B cell (primary cell): Measurements from ENCODE around the gene SCFD2. TPM values are rescaled to one million over a fixed set of nuclear protein-coding genes. Genes with fewer than 3 reads are reported as not detected.

ENCODE experiments used
- ATAC-seq: fragments of 200-7000 bp; cut with Tn5 transposase; one replicate; pipeline ENCODE4 v1.10.0; 2021; ENCODE audit warnings: low read depth, mild to moderate bottlenecking, moderate number of reproducible peaks, moderate library complexity
- CTCF ChIA-PET: fragments of 350-600 bp; sonication (Branson Sonifier 250); formaldehyde crosslinking; loops from one replicate; lab custom pipeline; 2021; ENCODE audit warnings: antibody characterized with exemption, inconsistent platforms; lab: Charles Lee
- POLR2A ChIA-PET: fragments of 350-600 bp; sonication (Branson Sonifier 250); formaldehyde crosslinking; loops from one replicate; lab custom pipeline; 2021; ENCODE audit warnings: antibody characterized with exemption; lab: Charles Lee
- DNase-seq: peaks from one replicate; pipeline ENCODE4 v3.0.0; 2013
- H2AFZ ChIP-seq: 2 replicates; pipeline ENCODE4 v1.6.1; 2012; ENCODE audit warnings: mild to moderate bottlenecking, low read depth, low read length; ENCODE audit not compliant: insufficient read depth, poor library complexity, severe bottlenecking
- H3K27ac ChIP-seq, 2 donors: 1 replicate in 1 of 2; 2 replicates in 1 of 2; pipeline ENCODE4 v1.5.1; 2012 to 2013; ENCODE audit warnings: low read length in 2 of 2, mild to moderate bottlenecking in 2 of 2, moderate library complexity in 1 of 2
- H3K27me3 ChIP-seq, 4 experiments: fragments of 200-600 bp in 1 of 4; sonication (generic) in 1 of 4; replicated peaks in 1 of 4; 1 replicate in 2 of 4; 2 replicates in 2 of 4; pipeline versions ENCODE4 v1.6.1 to v1.7.0; 2013 to 2016; ENCODE audit warnings: low read length in 3 of 4, mild to moderate bottlenecking in 2 of 4, mixed read lengths in 1 of 4, moderate library complexity in 1 of 4; ENCODE audit not compliant: insufficient read depth in 4 of 4, control insufficient read depth in 3 of 4; ENCODE audit errors: control extremely low read depth in 1 of 4
- H3K36me3 ChIP-seq, 2 experiments: replicated peaks in 1 of 2; 1 replicate in 1 of 2; 2 replicates in 1 of 2; pipeline versions ENCODE4 v1.6.1 to v1.7.1; 2013; ENCODE audit warnings: low read length in 1 of 2; ENCODE audit not compliant: insufficient read depth in 2 of 2, control insufficient read depth in 1 of 2; ENCODE audit errors: control extremely low read depth in 1 of 2, extremely low read depth in 1 of 2
- H3K4me1 ChIP-seq, 2 donors: fragments of 200-600 bp in 1 of 2; sonication (generic) in 1 of 2; 1 replicate in 1 of 2; 2 replicates in 1 of 2; pipeline versions ENCODE4 v1.5.1 to v1.6.1; 2013 to 2017; ENCODE audit warnings: low read length in 2 of 2; ENCODE audit not compliant: control insufficient read depth in 2 of 2, insufficient read depth in 2 of 2
- H3K4me2 ChIP-seq: replicated peaks from 2 replicates; pipeline ENCODE3; 2012; ENCODE audit warnings: mild to moderate bottlenecking, low read depth, low read length; ENCODE audit not compliant: poor library complexity, severe bottlenecking
- H3K4me3 ChIP-seq, 5 experiments: fragments of 200-600 bp in 1 of 5; sonication (generic) in 1 of 5; 1 replicate in 3 of 5; 2 replicates in 2 of 5; pipeline versions ENCODE4 v1.5.1 to v1.7.0; 2011 to 2016; ENCODE audit warnings: low read length in 4 of 5, mild to moderate bottlenecking in 4 of 5, low read depth in 2 of 5, control low read depth in 1 of 5, moderate library complexity in 1 of 5; ENCODE audit not compliant: insufficient read depth in 1 of 5; ENCODE audit errors: control extremely low read depth in 1 of 5, extremely low read depth in 1 of 5
- H3K79me2 ChIP-seq: fragments of 200-600 bp; sonication (generic); one replicate; pipeline ENCODE4 v1.6.0; 2016; ENCODE audit warnings: low read length; ENCODE audit not compliant: control insufficient read depth, insufficient read depth
- H3K9ac ChIP-seq: fragments of 200-600 bp; sonication (generic); 2 replicates; pipeline ENCODE4 v1.6.1; 2017; ENCODE audit warnings: mild to moderate bottlenecking, low read length, moderate library complexity
- H3K9me3 ChIP-seq, 3 donors: one replicate each; pipeline versions ENCODE4 v1.6.1 to v1.7.1; 2013; ENCODE audit warnings: low read length in 2 of 3; ENCODE audit not compliant: control insufficient read depth in 2 of 3, insufficient read depth in 1 of 3; ENCODE audit errors: control extremely low read depth in 1 of 3
- H4K20me1 ChIP-seq: 2 replicates; pipeline ENCODE4 v1.6.0; 2012; ENCODE audit warnings: mild to moderate bottlenecking, low read length; ENCODE audit not compliant: insufficient read depth, control insufficient read depth, poor library complexity, severe bottlenecking
- H3K27ac Mint-ChIP-seq: one replicate; pipeline ENCODE4 v1.8.0; 2021; ENCODE audit warnings: mixed read lengths
- H3K27me3 Mint-ChIP-seq: one replicate; pipeline ENCODE4 v1.8.0; 2021; ENCODE audit warnings: mixed read lengths
- H3K4me1 Mint-ChIP-seq: one replicate; pipeline ENCODE4 v1.8.0; 2021; ENCODE audit warnings: mixed read lengths
- H3K4me3 Mint-ChIP-seq: one replicate; pipeline ENCODE4 v1.8.0; 2021; ENCODE audit warnings: mixed read lengths
- H3K9me3 Mint-ChIP-seq: one replicate; pipeline ENCODE4 v1.8.0; 2022; ENCODE audit warnings: mixed read lengths; ENCODE audit not compliant: insufficient read depth
- EZH2 ChIP-seq: IDR thresholded peaks from 2 replicates; pipeline ENCODE4 v1.6.1; 2012; ENCODE audit warnings: borderline replicate concordance, low read depth, mild to moderate bottlenecking, moderate library complexity, low read length; ENCODE audit not compliant: insufficient read depth, poor library complexity, severe bottlenecking
- WGBS: methylation state at CpG from one replicate; pipeline ENCODE4 v1.1.5; 2013; ENCODE audit warnings: missing lambda C conversion rate; ENCODE audit not compliant: insufficient coverage; 5-methylcytosine and 5-hydroxymethylcytosine counted together
- intact Hi-C: fragments of 100-400 bp; cut with micrococcal nuclease; formaldehyde crosslinking; loops from one replicate; pipeline ENCODE4 v1.10.0; 2022
- polyA plus RNA-seq: library from polyadenylated mRNA; depleted of rRNA; stranded (reverse); fragments of >200 nt; gene quantifications from 2 replicates; pipeline ENCODE4 v1.2.3, GENCODE V29; 2012
- total RNA-seq, 2 donors: library from RNA; stranded (reverse); fragments of 120-200 nt in 1 of 2; gene quantifications; 1 replicate in 1 of 2; 2 replicates in 1 of 2; pipeline versions ENCODE4 v1.2.3 to v1.2.4, GENCODE V29; 2013 to 2022
- TF ChIP-seq, protein P1 (sequence below): fragments of 200-600 bp; IDR thresholded peaks from one replicate; pipeline ENCODE4 v1.8.0; 2022; ENCODE audit warnings: antibody characterized with exemption, mild to moderate bottlenecking

SCFD2 gene
- total and polyA plus RNA-seq, 2 donors (not counting 1 experiment from before 2014, with no cell fraction given), result 12.8 to 20.4 TPM

DNA sequence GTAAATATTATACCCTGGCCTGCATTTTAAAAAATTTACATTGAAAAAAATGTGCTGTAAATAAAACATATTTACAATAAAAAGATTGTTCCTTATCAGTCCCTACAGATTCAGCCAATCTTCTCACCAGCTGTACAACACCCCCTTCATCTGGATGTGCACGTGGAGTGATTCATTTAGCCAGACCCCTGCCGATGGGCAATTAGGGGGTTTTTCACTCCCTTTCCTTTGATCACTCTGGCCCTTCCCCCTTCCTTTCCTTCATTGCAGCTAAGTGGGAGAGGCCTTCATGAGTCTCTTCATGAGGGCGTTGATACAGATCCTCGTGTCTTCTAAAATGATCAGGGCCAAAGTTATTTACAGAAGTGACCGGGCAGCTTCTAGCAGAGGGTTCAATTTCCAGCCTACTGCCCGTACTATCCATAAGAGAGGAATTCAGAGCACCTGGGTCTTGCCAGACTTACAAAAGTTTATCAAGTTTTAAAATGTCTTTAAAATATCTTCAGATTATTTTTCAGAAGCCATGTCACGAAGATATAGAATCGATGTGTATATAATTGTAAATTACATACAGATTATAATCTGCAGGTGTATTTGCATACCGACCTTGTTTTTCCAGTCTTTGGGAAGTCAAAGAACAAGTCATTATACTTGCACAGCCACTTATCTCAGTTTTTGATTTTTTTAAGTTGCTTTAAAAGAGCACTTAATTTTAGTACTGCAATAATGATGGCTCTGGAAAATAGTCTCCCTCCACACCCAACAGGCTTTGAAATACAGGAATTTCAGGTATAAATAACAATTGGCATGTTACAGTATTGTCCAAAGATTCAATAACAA, 525.1 kb downstream of the SCFD2 start:
- no peaks in the 10 kb centered on the region for H3K27me3 ChIP-seq
- no peaks in the 10 kb centered on the region for H3K36me3 ChIP-seq
- peaks cover 0 to 4% (median 0%) of the 10 kb centered on the region in 3 donors for H3K9me3 ChIP-seq
- no peak overlapping the region for H3K27ac ChIP-seq
- H3K79me2 ChIP-seq, result no peaks in the 10 kb centered on the region
- no peak overlapping the region for H3K4me3 ChIP-seq
- intact Hi-C loops, result no loop called here
- H2AFZ ChIP-seq, result no peak overlapping the region
- DNase-seq (no peak), ATAC-seq (no peak)
- H3K4me1 Mint-ChIP-seq, result peaks cover 14% of the 10 kb centered on the region
- ChIA-PET CTCF (no interaction called here), POLR2A (no interaction called here)
- H3K9ac ChIP-seq, result no peak overlapping the region
- no peaks in the 10 kb centered on the region for H3K9me3 Mint-ChIP-seq
- H3K27ac Mint-ChIP-seq, result no peak overlapping the region
- no peak overlapping the region for H3K4me3 Mint-ChIP-seq
- no peak overlapping the region for H3K4me2 ChIP-seq
- H4K20me1 ChIP-seq, result no peaks in the 10 kb centered on the region
- no peaks in the 10 kb centered on the region for H3K27me3 Mint-ChIP-seq
- WGBS, result 92% methylated on average over 4 of the region's 9 CpGs
- TF ChIP-seq, protein P1, sequence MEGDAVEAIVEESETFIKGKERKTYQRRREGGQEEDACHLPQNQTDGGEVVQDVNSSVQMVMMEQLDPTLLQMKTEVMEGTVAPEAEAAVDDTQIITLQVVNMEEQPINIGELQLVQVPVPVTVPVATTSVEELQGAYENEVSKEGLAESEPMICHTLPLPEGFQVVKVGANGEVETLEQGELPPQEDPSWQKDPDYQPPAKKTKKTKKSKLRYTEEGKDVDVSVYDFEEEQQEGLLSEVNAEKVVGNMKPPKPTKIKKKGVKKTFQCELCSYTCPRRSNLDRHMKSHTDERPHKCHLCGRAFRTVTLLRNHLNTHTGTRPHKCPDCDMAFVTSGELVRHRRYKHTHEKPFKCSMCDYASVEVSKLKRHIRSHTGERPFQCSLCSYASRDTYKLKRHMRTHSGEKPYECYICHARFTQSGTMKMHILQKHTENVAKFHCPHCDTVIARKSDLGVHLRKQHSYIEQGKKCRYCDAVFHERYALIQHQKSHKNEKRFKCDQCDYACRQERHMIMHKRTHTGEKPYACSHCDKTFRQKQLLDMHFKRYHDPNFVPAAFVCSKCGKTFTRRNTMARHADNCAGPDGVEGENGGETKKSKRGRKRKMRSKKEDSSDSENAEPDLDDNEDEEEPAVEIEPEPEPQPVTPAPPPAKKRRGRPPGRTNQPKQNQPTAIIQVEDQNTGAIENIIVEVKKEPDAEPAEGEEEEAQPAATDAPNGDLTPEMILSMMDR, result no peak
- no peak for TF ChIP-seq EZH2
- H3K4me1 ChIP-seq, result peaks cover 16 to 19% of the 10 kb centered on the region in 2 donors
